AML-193 (cell line): Measurements from ENCODE around the gene ATP7B.
"Not testable (repeated sequence)": the region's sequence is repeated elsewhere in the genome, so short reads cannot be mapped to it uniquely, and the experiment has no call there.

ENCODE experiments used
- DNase-seq, 2 experiments: peaks; one replicate each; lab custom pipeline; 2025; lab: John Stamatoyannopoulos, UW

The ATP7B gene

GRCh38 chr13:51922771-51923480 is 88.3 kb downstream of the ATP7B start:
- DNase-seq: no peak

GRCh38 chr13:51921790-51922740 is 89.2 kb downstream of the ATP7B start:
- no peak for DNase-seq

GRCh38 chr13:51920786-51921185 is 90.5 kb downstream of the ATP7B start:
- no peak for DNase-seq

GRCh38 chr13:51920267-51920666 is 91.0 kb downstream of the ATP7B start:
- no peak for DNase-seq

- DNase-seq: no peak
These were observed 91.7 kb downstream of the ATP7B start for GRCh38 chr13:51919531-51919930.

GRCh38 chr13:51916962-51917361 is 94.3 kb downstream of the ATP7B start:
- DNase-seq: no peak

GRCh38 chr13:51916051-51916818 is 95.0 kb downstream of the ATP7B start:
- no peak for DNase-seq

- no peak for DNase-seq
These were observed 97.1 kb downstream of the ATP7B start for GRCh38 chr13:51914137-51914493.

- DNase-seq: no peak
These were observed 97.7 kb downstream of the ATP7B start for GRCh38 chr13:51913421-51914136.

- DNase-seq: peak; percentile 46 to 53
These were observed 98.6 kb downstream of the ATP7B start for GRCh38 chr13:51912511-51913225.

- DNase-seq: no peak
These were observed 99.2 kb downstream of the ATP7B start for GRCh38 chr13:51912091-51912490.

- no peak for DNase-seq
These were observed 100.7 kb downstream of the ATP7B start for GRCh38 chr13:51910508-51910907.

GRCh38 chr13:51909265-51909664 is 102.0 kb downstream of the ATP7B start:
- DNase-seq: not testable (repeated sequence)

GRCh38 chr13:51907040-51907732 is 104.1 kb downstream of the ATP7B start:
- peak; percentile 38 to 41 for DNase-seq

GRCh38 chr13:51906581-51906980 is 104.7 kb downstream of the ATP7B start:
- DNase-seq: no peak

- no peak for DNase-seq
These were observed 105.5 kb downstream of the ATP7B start for GRCh38 chr13:51905787-51906186.

GRCh38 chr13:51902776-51903175 is 108.5 kb downstream of the ATP7B start:
- DNase-seq: no peak

- DNase-seq: no peak
These were observed 110.8 kb downstream of the ATP7B start for GRCh38 chr13:51900471-51900870.

GRCh38 chr13:51895906-51896888 is 115.1 kb downstream of the ATP7B start:
- DNase-seq: peak; percentile 46 to 71
